ENCODE results near the gene TRABD2B. TPM values are rescaled to one million over a fixed set of nuclear protein-coding genes. Genes with fewer than 3 reads are reported as not detected.

TRABD2B gene
- polyA plus RNA-seq, 3 donors, result 23.1 to 26.6 (median 24.7) TPM

GRCh38 chr1:47914952-47915676 is 82.1 kb downstream of the TRABD2B start:
- no peak for DNase-seq

GRCh38 chr1:47914218-47914938 is 82.8 kb downstream of the TRABD2B start:
- no peak for DNase-seq

GRCh38 chr1:47913225-47913823 is 83.9 kb downstream of the TRABD2B start:
- no peak for DNase-seq

GRCh38 chr1:47912756-47913155 is 84.4 kb downstream of the TRABD2B start:
- DNase-seq, result no peak

- no peak for DNase-seq
Observed at GRCh38 chr1:47911892-47912291, 85.3 kb downstream of the TRABD2B start.

- no peak for DNase-seq
Observed at GRCh38 chr1:47911424-47911823, 85.8 kb downstream of the TRABD2B start.

GRCh38 chr1:47908258-47908657 is 88.9 kb downstream of the TRABD2B start:
- no peak for DNase-seq

- no peak for DNase-seq
Observed at GRCh38 chr1:47907177-47907528, 90.0 kb downstream of the TRABD2B start.

- no peak for DNase-seq
Observed at GRCh38 chr1:47906527-47907176, 90.5 kb downstream of the TRABD2B start.

- DNase-seq, result no peak
Observed at GRCh38 chr1:47906009-47906432, 91.2 kb downstream of the TRABD2B start.

- DNase-seq, result no peak
Observed at GRCh38 chr1:47903723-47904122, 93.5 kb downstream of the TRABD2B start.

GRCh38 chr1:47901001-47901575 is 96.1 kb downstream of the TRABD2B start:
- DNase-seq, result no peak

- DNase-seq, result no peak
Observed at GRCh38 chr1:47898133-47898845, 98.9 kb downstream of the TRABD2B start.

- DNase-seq, result no peak
Observed at GRCh38 chr1:47895279-47896125, 101.7 kb downstream of the TRABD2B start.

GRCh38 chr1:47894410-47895278 is 102.5 kb downstream of the TRABD2B start:
- DNase-seq, result no peak

GRCh38 chr1:47893412-47893811 is 103.8 kb downstream of the TRABD2B start:
- DNase-seq, result no peak

GRCh38 chr1:47890779-47891178 is 106.4 kb downstream of the TRABD2B start:
- DNase-seq, result no peak

- no peak for DNase-seq
Observed at GRCh38 chr1:47888294-47888629, 108.9 kb downstream of the TRABD2B start.

GRCh38 chr1:47887475-47888293 is 109.5 kb downstream of the TRABD2B start:
- DNase-seq, result no peak
